GM23338 (cell line): ENCODE data around the gene FAM171A1. TPM values are rescaled to one million over a fixed set of nuclear protein-coding genes. Genes with fewer than 3 reads are reported as not detected.

ENCODE experiments used
- CREB1 ChIP-seq: fragments of 250-450 bp; sonication (Bioruptor Pico); IDR thresholded peaks from 2 replicates; pipeline ENCODE4 v1.5.0; 2020; ENCODE audit warnings: low read depth, mild to moderate bottlenecking, moderate library complexity
- NANOG ChIP-seq: IDR thresholded peaks from 2 replicates; pipeline ENCODE4 v1.6.1; 2016; ENCODE audit warnings: antibody characterized with exemption, borderline replicate concordance
- POLR2AphosphoS5 ChIP-seq: IDR thresholded peaks from 2 replicates; pipeline ENCODE4 v1.6.1; 2016; ENCODE audit warnings: antibody characterized with exemption, low read depth
- STAT1 ChIP-seq: IDR thresholded peaks from one replicate; pipeline ENCODE4 v1.6.1; 2016; ENCODE audit warnings: antibody characterized with exemption; ENCODE audit not compliant: unreplicated experiment
- ZNF331 ChIP-seq: fragments of 250-450 bp; sonication (Bioruptor Pico); IDR thresholded peaks from 2 replicates; pipeline ENCODE4 v1.5.0; 2020; ENCODE audit warnings: low read depth, mild to moderate bottlenecking, moderate library complexity
- polyA plus RNA-seq: library from polyadenylated mRNA; unstranded; fragments of >200 nt; fragmentation: Nextera tagmentation; extraction: Ambion mirVana; gene quantifications from 2 replicates; pipeline ENCODE4 v1.2.1, GENCODE V29; 2016
- total RNA-seq: library from RNA; depleted of rRNA; stranded (reverse); fragments of >200 nt; shearing (Covaris generic); gene quantifications from 2 replicates; pipeline ENCODE4 v1.2.3, GENCODE V29; 2014
- TF ChIP-seq, protein P1 (sequence below): fragments of 250-450 bp; sonication (Bioruptor Pico); IDR thresholded peaks from 2 replicates; pipeline ENCODE4 v1.5.0; 2020; ENCODE audit warnings: mild to moderate bottlenecking, moderate library complexity
- TF ChIP-seq, protein P2 (sequence below), 2 experiments: fragments of 200-600 bp in 1 of 2; sonication (generic) in 1 of 2; conservative IDR thresholded peaks; 2 replicates each; pipeline versions ENCODE4 v1.5.1 to v1.6.1; 2016 to 2017; ENCODE audit warnings: antibody characterized with exemption in 2 of 2, low read depth in 2 of 2, mild to moderate bottlenecking in 2 of 2, moderate library complexity in 1 of 2
- TF ChIP-seq, protein P3 (sequence below): IDR thresholded peaks from one replicate; pipeline ENCODE4 v1.6.1; 2018; ENCODE audit warnings: antibody characterized with exemption; ENCODE audit not compliant: unreplicated experiment

FAM171A1 gene
- total and polyA plus RNA-seq, 2 experiments from 2014 or later: 11.3 to 32.2 TPM

DNA sequence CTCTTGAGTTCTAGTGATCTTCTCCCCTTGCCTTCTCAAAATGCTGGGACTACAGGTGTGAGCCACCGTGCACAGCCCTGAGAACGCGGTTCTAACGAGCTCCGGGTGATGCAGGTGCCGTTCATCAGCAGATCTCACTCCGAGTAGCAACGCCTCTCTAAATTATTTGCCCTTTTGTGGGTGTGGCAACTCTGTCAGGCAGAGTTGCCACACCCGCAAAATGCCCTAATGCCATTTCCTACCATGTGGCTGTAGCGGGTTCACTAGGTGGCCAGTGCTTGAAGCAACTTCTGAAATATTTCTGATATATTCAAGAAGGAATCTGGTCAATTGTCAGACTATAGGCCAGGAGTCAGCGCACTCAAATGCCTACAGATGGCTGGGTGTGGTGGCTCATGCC is 139.7 kb downstream of the FAM171A1 start (continued):
- TF ChIP-seq, protein P1, sequence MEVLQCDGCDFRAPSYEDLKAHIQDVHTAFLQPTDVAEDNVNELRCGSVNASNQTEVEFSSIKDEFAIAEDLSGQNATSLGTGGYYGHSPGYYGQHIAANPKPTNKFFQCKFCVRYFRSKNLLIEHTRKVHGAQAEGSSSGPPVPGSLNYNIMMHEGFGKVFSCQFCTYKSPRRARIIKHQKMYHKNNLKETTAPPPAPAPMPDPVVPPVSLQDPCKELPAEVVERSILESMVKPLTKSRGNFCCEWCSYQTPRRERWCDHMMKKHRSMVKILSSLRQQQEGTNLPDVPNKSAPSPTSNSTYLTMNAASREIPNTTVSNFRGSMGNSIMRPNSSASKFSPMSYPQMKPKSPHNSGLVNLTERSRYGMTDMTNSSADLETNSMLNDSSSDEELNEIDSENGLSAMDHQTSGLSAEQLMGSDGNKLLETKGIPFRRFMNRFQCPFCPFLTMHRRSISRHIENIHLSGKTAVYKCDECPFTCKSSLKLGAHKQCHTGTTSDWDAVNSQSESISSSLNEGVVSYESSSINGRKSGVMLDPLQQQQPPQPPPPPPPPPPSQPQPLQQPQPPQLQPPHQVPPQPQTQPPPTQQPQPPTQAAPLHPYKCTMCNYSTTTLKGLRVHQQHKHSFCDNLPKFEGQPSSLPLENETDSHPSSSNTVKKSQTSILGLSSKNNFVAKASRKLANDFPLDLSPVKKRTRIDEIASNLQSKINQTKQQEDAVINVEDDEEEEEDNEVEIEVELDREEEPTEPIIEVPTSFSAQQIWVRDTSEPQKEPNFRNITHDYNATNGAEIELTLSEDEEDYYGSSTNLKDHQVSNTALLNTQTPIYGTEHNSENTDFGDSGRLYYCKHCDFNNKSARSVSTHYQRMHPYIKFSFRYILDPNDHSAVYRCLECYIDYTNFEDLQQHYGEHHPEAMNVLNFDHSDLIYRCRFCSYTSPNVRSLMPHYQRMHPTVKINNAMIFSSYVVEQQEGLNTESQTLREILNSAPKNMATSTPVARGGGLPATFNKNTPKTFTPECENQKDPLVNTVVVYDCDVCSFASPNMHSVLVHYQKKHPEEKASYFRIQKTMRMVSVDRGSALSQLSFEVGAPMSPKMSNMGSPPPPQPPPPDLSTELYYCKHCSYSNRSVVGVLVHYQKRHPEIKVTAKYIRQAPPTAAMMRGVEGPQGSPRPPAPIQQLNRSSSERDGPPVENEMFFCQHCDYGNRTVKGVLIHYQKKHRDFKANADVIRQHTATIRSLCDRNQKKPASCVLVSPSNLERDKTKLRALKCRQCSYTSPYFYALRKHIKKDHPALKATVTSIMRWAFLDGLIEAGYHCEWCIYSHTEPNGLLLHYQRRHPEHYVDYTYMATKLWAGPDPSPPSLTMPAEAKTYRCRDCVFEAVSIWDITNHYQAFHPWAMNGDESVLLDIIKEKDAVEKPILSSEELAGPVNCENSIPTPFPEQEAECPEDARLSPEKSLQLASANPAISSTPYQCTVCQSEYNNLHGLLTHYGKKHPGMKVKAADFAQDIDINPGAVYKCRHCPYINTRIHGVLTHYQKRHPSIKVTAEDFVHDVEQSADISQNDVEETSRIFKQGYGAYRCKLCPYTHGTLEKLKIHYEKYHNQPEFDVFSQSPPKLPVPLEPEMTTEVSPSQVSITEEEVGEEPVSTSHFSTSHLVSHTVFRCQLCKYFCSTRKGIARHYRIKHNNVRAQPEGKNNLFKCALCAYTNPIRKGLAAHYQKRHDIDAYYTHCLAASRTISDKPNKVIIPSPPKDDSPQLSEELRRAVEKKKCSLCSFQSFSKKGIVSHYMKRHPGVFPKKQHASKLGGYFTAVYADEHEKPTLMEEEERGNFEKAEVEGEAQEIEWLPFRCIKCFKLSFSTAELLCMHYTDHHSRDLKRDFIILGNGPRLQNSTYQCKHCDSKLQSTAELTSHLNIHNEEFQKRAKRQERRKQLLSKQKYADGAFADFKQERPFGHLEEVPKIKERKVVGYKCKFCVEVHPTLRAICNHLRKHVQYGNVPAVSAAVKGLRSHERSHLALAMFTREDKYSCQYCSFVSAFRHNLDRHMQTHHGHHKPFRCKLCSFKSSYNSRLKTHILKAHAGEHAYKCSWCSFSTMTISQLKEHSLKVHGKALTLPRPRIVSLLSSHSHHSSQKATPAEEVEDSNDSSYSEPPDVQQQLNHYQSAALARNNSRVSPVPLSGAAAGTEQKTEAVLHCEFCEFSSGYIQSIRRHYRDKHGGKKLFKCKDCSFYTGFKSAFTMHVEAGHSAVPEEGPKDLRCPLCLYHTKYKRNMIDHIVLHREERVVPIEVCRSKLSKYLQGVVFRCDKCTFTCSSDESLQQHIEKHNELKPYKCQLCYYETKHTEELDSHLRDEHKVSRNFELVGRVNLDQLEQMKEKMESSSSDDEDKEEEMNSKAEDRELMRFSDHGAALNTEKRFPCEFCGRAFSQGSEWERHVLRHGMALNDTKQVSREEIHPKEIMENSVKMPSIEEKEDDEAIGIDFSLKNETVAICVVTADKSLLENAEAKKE (CRISPR knock-in tag): no peak
- TF ChIP-seq ZNF331 (CRISPR knock-in tag) (no peak), NANOG (no peak), STAT1 (no peak), POLR2AphosphoS5 (no peak), CREB1 (CRISPR knock-in tag) (no peak)
- TF ChIP-seq, protein P2, sequence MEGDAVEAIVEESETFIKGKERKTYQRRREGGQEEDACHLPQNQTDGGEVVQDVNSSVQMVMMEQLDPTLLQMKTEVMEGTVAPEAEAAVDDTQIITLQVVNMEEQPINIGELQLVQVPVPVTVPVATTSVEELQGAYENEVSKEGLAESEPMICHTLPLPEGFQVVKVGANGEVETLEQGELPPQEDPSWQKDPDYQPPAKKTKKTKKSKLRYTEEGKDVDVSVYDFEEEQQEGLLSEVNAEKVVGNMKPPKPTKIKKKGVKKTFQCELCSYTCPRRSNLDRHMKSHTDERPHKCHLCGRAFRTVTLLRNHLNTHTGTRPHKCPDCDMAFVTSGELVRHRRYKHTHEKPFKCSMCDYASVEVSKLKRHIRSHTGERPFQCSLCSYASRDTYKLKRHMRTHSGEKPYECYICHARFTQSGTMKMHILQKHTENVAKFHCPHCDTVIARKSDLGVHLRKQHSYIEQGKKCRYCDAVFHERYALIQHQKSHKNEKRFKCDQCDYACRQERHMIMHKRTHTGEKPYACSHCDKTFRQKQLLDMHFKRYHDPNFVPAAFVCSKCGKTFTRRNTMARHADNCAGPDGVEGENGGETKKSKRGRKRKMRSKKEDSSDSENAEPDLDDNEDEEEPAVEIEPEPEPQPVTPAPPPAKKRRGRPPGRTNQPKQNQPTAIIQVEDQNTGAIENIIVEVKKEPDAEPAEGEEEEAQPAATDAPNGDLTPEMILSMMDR (conservative IDR thresholded peaks at IDR 0.05; ENCODE audit: low read depth in 2 of 2): no peak
- TF ChIP-seq, protein P3, sequence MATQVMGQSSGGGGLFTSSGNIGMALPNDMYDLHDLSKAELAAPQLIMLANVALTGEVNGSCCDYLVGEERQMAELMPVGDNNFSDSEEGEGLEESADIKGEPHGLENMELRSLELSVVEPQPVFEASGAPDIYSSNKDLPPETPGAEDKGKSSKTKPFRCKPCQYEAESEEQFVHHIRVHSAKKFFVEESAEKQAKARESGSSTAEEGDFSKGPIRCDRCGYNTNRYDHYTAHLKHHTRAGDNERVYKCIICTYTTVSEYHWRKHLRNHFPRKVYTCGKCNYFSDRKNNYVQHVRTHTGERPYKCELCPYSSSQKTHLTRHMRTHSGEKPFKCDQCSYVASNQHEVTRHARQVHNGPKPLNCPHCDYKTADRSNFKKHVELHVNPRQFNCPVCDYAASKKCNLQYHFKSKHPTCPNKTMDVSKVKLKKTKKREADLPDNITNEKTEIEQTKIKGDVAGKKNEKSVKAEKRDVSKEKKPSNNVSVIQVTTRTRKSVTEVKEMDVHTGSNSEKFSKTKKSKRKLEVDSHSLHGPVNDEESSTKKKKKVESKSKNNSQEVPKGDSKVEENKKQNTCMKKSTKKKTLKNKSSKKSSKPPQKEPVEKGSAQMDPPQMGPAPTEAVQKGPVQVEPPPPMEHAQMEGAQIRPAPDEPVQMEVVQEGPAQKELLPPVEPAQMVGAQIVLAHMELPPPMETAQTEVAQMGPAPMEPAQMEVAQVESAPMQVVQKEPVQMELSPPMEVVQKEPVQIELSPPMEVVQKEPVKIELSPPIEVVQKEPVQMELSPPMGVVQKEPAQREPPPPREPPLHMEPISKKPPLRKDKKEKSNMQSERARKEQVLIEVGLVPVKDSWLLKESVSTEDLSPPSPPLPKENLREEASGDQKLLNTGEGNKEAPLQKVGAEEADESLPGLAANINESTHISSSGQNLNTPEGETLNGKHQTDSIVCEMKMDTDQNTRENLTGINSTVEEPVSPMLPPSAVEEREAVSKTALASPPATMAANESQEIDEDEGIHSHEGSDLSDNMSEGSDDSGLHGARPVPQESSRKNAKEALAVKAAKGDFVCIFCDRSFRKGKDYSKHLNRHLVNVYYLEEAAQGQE: no peak
